Muscle layer of duodenum (tissue), 2 donors: ENCODE data around the gene HOXD8.

Source experiments
- H3K27ac ChIP-seq: one replicate; pipeline ENCODE4 v1.7.0; 2013; ENCODE audit warnings: mild to moderate bottlenecking, low read length
- H3K27me3 ChIP-seq: one replicate; pipeline ENCODE4 v1.7.0; 2013; ENCODE audit warnings: low read depth, mild to moderate bottlenecking, control low read depth, low read length
- H3K36me3 ChIP-seq, 2 donors: one replicate each; pipeline ENCODE4 v1.7.0; 2013; ENCODE audit warnings: low read length in 2 of 2, control low read depth in 1 of 2, mild to moderate bottlenecking in 1 of 2; ENCODE audit not compliant: insufficient read depth in 2 of 2, control insufficient read depth in 1 of 2
- H3K4me1 ChIP-seq, 2 donors: one replicate each; pipeline ENCODE4 v1.7.0; 2013; ENCODE audit warnings: low read length in 2 of 2, mild to moderate bottlenecking in 2 of 2, control low read depth in 1 of 2, moderate library complexity in 1 of 2; ENCODE audit not compliant: insufficient read depth in 2 of 2, control insufficient read depth in 1 of 2
- H3K4me3 ChIP-seq, 2 donors: one replicate each; pipeline ENCODE4 v1.7.0; 2013; ENCODE audit warnings: low read length in 2 of 2, low read depth in 1 of 2, mild to moderate bottlenecking in 1 of 2
- H3K9me3 ChIP-seq, 2 donors: one replicate each; pipeline ENCODE4 v1.7.0; 2013; ENCODE audit warnings: low read length in 2 of 2, control low read depth in 1 of 2, mild to moderate bottlenecking in 1 of 2; ENCODE audit not compliant: control insufficient read depth in 1 of 2
- donor health status: healthy.

HOXD8 gene

DNA sequence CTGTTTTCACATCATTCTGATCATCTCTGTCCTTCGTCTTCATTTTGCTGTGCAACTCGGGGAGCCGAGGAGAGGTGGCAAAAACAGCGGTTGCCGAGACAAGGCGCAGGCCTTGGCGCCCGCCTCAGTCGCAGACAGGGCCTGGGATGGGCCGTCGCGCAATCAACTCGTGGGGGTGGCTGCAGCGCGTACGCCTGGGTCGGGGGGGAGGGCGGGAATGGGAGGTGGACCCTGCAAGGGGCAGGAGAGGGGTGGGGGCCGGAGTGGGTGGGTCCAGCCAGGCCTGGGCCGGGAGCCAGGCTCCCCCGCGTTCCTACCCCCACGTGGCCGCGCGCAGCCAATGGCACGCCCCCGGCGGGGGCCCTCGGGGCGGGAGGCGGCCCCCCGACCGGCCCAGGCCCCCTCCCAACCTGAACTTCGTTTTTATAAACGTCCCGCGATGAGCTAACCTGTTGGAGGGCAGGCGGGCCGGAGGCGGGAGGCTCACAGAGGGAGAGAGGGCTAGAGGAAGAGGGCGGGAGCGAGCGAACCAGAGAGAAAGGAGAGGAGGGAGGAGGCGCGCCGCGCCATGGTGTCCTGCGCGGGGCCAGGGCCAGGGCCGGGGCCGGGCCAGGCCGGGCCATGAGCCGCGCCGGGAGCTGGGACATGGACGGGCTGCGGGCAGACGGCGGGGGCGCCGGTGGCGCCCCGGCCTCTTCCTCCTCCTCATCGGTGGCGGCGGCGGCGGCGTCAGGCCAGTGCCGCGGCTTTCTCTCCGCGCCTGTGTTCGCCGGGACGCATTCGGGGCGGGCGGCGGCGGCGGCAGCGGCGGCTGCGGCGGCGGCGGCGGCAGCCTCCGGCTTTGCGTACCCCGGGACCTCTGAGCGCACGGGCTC lies 37.0 kb upstream of the HOXD8 start, which contains the start of gene HOXD13:
Gene HOXD13, plus strand, starts transcription at position 452 of the 875 bp plus-strand sequence. Its CDS starts 170 bp downstream, at position 622.
- Histone ChIP-seq H3K4me1 (peaks cover 11 to 41% of the 10 kb centered on the region in 2 donors), H3K36me3 (no peaks in the 10 kb centered on the region), H3K27me3 (peaks cover 93% of the 10 kb centered on the region), H3K9me3 (peaks cover 0 to 8% of the 10 kb centered on the region in 2 donors), H3K27ac (no peak within 1 kb of the TSS), H3K4me3 (peak within 1 kb of the TSS in 1 of 2 donors; percentile 57)

- peak overlapping the region in 1 of 2 donors; percentile 57 for H3K4me3 ChIP-seq
- peaks cover 11 to 42% of the 10 kb centered on the region in 2 donors for H3K4me1 ChIP-seq
- H3K27ac ChIP-seq: no peak overlapping the region
- H3K27me3 ChIP-seq: peaks cover 93% of the 10 kb centered on the region
- H3K9me3 ChIP-seq: peaks cover 0 to 8% of the 10 kb centered on the region in 2 donors
- H3K36me3 ChIP-seq: no peaks in the 10 kb centered on the region
These were observed 36.2 kb upstream of the HOXD8 start for GRCh38 chr2:176093145-176093897.

GRCh38 chr2:176093898-176094249 lies 35.6 kb upstream of the HOXD8 start:
- Histone ChIP-seq H3K4me1 (peaks cover 11 to 40% of the 10 kb centered on the region in 2 donors), H3K9me3 (peaks cover 0 to 8% of the 10 kb centered on the region in 2 donors), H3K27me3 (peaks cover 93% of the 10 kb centered on the region)

DNA sequence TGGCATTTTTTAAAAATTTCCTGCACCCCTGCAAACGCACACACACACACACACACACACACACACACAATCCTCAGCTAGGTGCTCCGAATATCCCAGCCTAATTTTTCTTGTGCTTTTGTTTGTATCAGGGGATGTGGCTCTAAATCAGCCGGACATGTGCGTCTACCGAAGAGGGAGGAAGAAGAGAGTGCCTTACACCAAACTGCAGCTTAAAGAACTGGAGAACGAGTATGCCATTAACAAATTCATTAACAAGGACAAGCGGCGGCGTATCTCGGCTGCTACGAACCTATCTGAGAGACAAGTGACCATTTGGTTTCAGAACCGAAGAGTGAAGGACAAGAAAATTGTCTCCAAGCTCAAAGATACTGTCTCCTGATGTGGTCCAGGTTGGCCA lies 35.2 kb upstream of the HOXD8 start:
- Histone ChIP-seq H3K27ac (no peak overlapping the region), H3K27me3 (peaks cover 93% of the 10 kb centered on the region), H3K9me3 (peaks cover 0 to 8% of the 10 kb centered on the region in 2 donors), H3K4me1 (peaks cover 11 to 40% of the 10 kb centered on the region in 2 donors), H3K36me3 (no peaks in the 10 kb centered on the region), H3K4me3 (no peak overlapping the region)

More at GRCh38 chr2:176093898-176094249, 35.6 kb upstream of the HOXD8 start:
- no peaks in the 10 kb centered on the region for H3K36me3 ChIP-seq
- H3K27ac ChIP-seq: no peak overlapping the region
- H3K4me3 ChIP-seq: no peak overlapping the region

GRCh38 chr2:176095421-176095820 lies 34.1 kb upstream of the HOXD8 start:
- H3K36me3 ChIP-seq: no peaks in the 10 kb centered on the region
- H3K4me1 ChIP-seq: peaks cover 11 to 49% of the 10 kb centered on the region in 2 donors
- peaks cover 0 to 8% of the 10 kb centered on the region in 2 donors for H3K9me3 ChIP-seq
- H3K4me3 ChIP-seq: no peak overlapping the region
- no peak overlapping the region for H3K27ac ChIP-seq
- H3K27me3 ChIP-seq: peaks cover 93% of the 10 kb centered on the region

- Histone ChIP-seq H3K36me3 (no peaks in the 10 kb centered on the region), H3K4me1 (peaks cover 11 to 49% of the 10 kb centered on the region in 2 donors), H3K27ac (no peak overlapping the region), H3K27me3 (peaks cover 93% of the 10 kb centered on the region), H3K4me3 (peak overlapping the region; percentile 45 to 54), H3K9me3 (peaks cover 0 to 8% of the 10 kb centered on the region in 2 donors)
These were observed 33.1 kb upstream of the HOXD8 start for GRCh38 chr2:176096243-176096985.

DNA sequence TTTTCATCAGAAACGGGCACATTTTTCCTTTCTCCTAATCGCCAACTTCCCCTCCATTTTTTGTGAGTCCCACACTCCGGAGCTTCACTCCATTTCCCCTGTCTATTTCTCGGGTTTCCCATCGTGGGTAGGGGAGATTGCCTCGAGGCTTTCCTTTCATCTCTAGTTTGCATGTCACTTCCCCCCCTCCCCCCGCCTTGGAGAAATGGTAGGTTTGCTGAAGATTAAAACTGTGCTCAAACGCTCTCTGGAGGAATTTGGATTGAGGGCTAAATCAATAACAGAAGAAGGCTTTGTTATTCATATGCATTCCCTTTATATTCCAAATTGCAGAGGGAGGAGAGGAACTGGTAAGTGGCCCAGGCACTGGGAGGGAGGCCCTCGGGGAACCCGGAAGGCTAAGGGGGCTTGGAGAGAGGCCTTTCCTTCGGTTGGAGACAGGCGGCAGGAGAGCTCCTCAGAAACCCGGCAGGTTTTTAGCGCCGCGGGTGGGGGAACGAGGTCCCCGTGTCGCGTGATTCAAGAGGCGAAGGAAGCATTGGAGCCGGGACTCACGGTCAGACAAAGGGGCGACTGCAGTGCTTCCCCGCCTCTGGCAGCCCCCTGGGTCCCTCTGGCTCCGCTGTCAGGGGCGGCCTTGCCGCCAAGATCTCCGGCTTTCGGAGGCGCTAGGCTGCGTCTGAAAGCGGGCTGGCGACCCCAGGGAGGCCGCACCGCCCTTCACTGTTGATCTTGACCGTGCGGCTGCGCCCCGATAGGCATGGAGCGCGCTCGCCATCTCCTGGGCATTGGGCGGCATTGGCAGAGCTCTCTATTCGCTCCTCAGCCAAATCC lies 32.3 kb upstream of the HOXD8 start:
- Histone ChIP-seq H3K36me3 (no peaks in the 10 kb centered on the region), H3K4me3 (peak overlapping the region; percentile 45 to 54), H3K4me1 (peaks cover 11 to 43% of the 10 kb centered on the region in 2 donors), H3K9me3 (peaks cover 0 to 8% of the 10 kb centered on the region in 2 donors), H3K27me3 (peaks cover 93% of the 10 kb centered on the region), H3K27ac (no peak overlapping the region)

- H3K27me3 ChIP-seq: peaks cover 99% of the 10 kb centered on the region
- H3K9me3 ChIP-seq: peaks cover 0 to 8% of the 10 kb centered on the region in 2 donors
- H3K4me3 ChIP-seq: peak overlapping the region; percentile 45 to 54
- H3K27ac ChIP-seq: no peak overlapping the region
- no peaks in the 10 kb centered on the region for H3K36me3 ChIP-seq
- peaks cover 11 to 43% of the 10 kb centered on the region in 2 donors for H3K4me1 ChIP-seq
These were observed 31.6 kb upstream of the HOXD8 start for GRCh38 chr2:176097820-176098365.

GRCh38 chr2:176098366-176099158 lies 30.9 kb upstream of the HOXD8 start:
- Histone ChIP-seq H3K36me3 (no peaks in the 10 kb centered on the region), H3K27ac (no peak overlapping the region), H3K27me3 (peaks cover 99% of the 10 kb centered on the region), H3K9me3 (peaks cover 0 to 8% of the 10 kb centered on the region in 2 donors), H3K4me1 (peaks cover 11 to 38% of the 10 kb centered on the region in 2 donors), H3K4me3 (no peak overlapping the region)
